T-cell (primary cell): Measurements from ENCODE around the gene VWA3B. TPM values are rescaled to one million over a fixed set of nuclear protein-coding genes. Genes with fewer than 3 reads are reported as not detected.
"Not testable (repeated sequence)": the region's sequence is repeated elsewhere in the genome, so short reads cannot be mapped to it uniquely, and the experiment has no call there.

Experiments used
- ATAC-seq, 4 experiments: fragments of 200-7000 bp in 3 of 4; fragments of 150-1000 bp in 1 of 4; cut with Tn5 transposase; replicated peaks in 1 of 4; 1 replicate in 3 of 4; 2 replicates in 1 of 4; pipeline ENCODE4 v1.10.0; 2021; ENCODE audit warnings: moderate library complexity in 3 of 4, mild to moderate bottlenecking in 2 of 4, moderate number of reproducible peaks in 1 of 4
- CTCF ChIA-PET, 2 donors: fragments of 300-600 bp; sonication (Branson Sonifier 250); formaldehyde crosslinking; loops; one replicate each; lab custom pipeline; 2022; ENCODE audit warnings: antibody characterized with exemption in 2 of 2; lab: Charles Lee
- POLR2A ChIA-PET, 2 donors: fragments of 300-600 bp; sonication (Branson Sonifier 250); formaldehyde crosslinking; loops; one replicate each; lab custom pipeline; 2022; ENCODE audit warnings: antibody characterized with exemption in 2 of 2; lab: Charles Lee
- DNase-seq, 35 experiments: peaks; one replicate each; pipeline versions ENCODE4 v3.0.0 to v3.0.0-alpha.2; 2013 to 2023
- H3K27ac ChIP-seq: one replicate; pipeline ENCODE4 v1.5.1; 2013; ENCODE audit warnings: low read length
- H3K27me3 ChIP-seq, 2 experiments: replicated peaks in 1 of 2; 1 replicate in 1 of 2; 2 replicates in 1 of 2; pipeline versions ENCODE4 v1.6.1 to v1.7.0; 2013; ENCODE audit warnings: low read length in 1 of 2, mixed read lengths in 1 of 2; ENCODE audit not compliant: control insufficient read depth in 2 of 2, insufficient read depth in 2 of 2; ENCODE audit errors: extremely low read depth in 1 of 2
- H3K36me3 ChIP-seq, 2 donors: 1 replicate in 1 of 2; 2 replicates in 1 of 2; pipeline versions ENCODE4 v1.6.1 to v1.7.0; 2013; ENCODE audit warnings: low read length in 1 of 2; ENCODE audit not compliant: control insufficient read depth in 2 of 2, insufficient read depth in 1 of 2; ENCODE audit errors: extremely low read depth in 1 of 2
- H3K4me1 ChIP-seq, 2 experiments: 1 replicate in 1 of 2; 2 replicates in 1 of 2; pipeline versions ENCODE4 v1.6.1 to v1.7.0; 2013; ENCODE audit warnings: low read length in 2 of 2, mixed read lengths in 1 of 2; ENCODE audit not compliant: insufficient read depth in 2 of 2, control insufficient read depth in 1 of 2; ENCODE audit errors: extremely low read depth in 1 of 2
- H3K4me3 ChIP-seq, 2 donors: 1 replicate in 1 of 2; 2 replicates in 1 of 2; pipeline versions ENCODE4 v1.5.1 to v1.7.0; 2013; ENCODE audit warnings: mild to moderate bottlenecking in 2 of 2, low read length in 1 of 2, moderate library complexity in 1 of 2; ENCODE audit not compliant: control insufficient read depth in 1 of 2; ENCODE audit errors: extremely low read depth in 1 of 2
- H3K9me3 ChIP-seq: 2 replicates; pipeline ENCODE4 v1.7.0; 2013
- H3K27ac Mint-ChIP-seq, 2 donors: one replicate each; pipeline ENCODE4 v1.8.0; 2020 to 2021; ENCODE audit warnings: mild to moderate bottlenecking in 2 of 2, mixed read lengths in 2 of 2
- H3K27me3 Mint-ChIP-seq, 2 donors: one replicate each; pipeline ENCODE4 v1.8.0; 2021 to 2022; ENCODE audit warnings: mixed read lengths in 2 of 2
- H3K36me3 Mint-ChIP-seq: one replicate; pipeline ENCODE4 v1.8.0; 2021; ENCODE audit warnings: mixed read lengths
- H3K4me1 Mint-ChIP-seq, 3 donors: one replicate each; pipeline ENCODE4 v1.8.0; 2020 to 2022; ENCODE audit warnings: mixed read lengths in 3 of 3, mild to moderate bottlenecking in 1 of 3
- H3K4me3 Mint-ChIP-seq, 3 donors: one replicate each; pipeline ENCODE4 v1.8.0; 2020 to 2022; ENCODE audit warnings: mild to moderate bottlenecking in 3 of 3, mixed read lengths in 3 of 3, moderate library complexity in 3 of 3
- H3K9me3 Mint-ChIP-seq, 3 donors: one replicate each; pipeline ENCODE4 v1.8.0; 2020 to 2022; ENCODE audit warnings: mixed read lengths in 3 of 3
- WGBS: methylation state at CpG from one replicate; pipeline ENCODE4 v1.1.5; 2013; ENCODE audit warnings: missing lambda C conversion rate; ENCODE audit not compliant: insufficient coverage; 5-methylcytosine and 5-hydroxymethylcytosine counted together
- total RNA-seq, 35 experiments: library from RNA in 6 of 35; stranded (reverse) in 6 of 35; fragments of 120-200 nt in 1 of 35; gene quantifications; one replicate each; pipeline versions ENCODE4 v1.2.1 to v1.2.4 and lab custom pipeline; 2013 to 2026

The VWA3B gene
- total RNA-seq, 5 donors from 2014 or later (not counting 1 experiment from before 2014, with no cell fraction given), result not detected

- Mint-ChIP-seq H3K9me3 (peaks cover 7 to 30% (median 17%) of the 10 kb centered on the region in 3 donors), H3K27me3 (peaks cover 26 to 34% of the 10 kb centered on the region in 2 donors), H3K4me1 (no peaks in the 10 kb centered on the region), H3K36me3 (no peaks in the 10 kb centered on the region), H3K4me3 (no peak overlapping the region), H3K27ac (no peak overlapping the region)
- no peaks in the 10 kb centered on the region for H3K4me1 ChIP-seq
- ATAC-seq (no peak), DNase-seq (no peak)
- ChIA-PET POLR2A (no interaction called here), CTCF (no interaction called here)
- H3K36me3 ChIP-seq, result no peaks in the 10 kb centered on the region
- H3K4me3 ChIP-seq, result no peak overlapping the region
- no peak overlapping the region for H3K27ac ChIP-seq
- H3K9me3 ChIP-seq, result peaks cover 14% of the 10 kb centered on the region
- H3K27me3 ChIP-seq, result peaks cover 0 to 6% of the 10 kb centered on the region in 2 experiments
Measured at GRCh38 chr2:98258906-98259305, 171.9 kb downstream of the VWA3B start.

DNA sequence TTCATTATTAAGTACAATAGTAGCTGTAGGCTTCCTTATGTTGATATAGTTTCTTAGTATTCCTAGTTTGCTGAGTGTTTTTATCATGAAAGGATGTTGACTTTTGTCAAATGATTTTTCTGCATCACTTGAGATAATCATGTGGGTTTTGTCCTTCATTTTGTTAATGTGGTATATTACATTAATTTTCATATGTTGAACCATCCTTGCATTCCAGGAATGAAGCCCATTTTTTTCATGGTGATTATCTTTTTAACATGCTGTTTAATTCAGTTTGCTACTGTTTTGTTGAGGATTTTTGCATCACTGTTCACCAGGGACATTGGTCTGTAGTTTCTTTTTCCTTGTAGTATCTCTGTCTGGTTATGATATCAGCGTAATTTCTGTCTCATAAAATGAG lies 176.4 kb downstream of the VWA3B start:
- Mint-ChIP-seq H3K4me1 (no peaks in the 10 kb centered on the region), H3K4me3 (no peak overlapping the region), H3K27me3 (peaks cover 17 to 23% of the 10 kb centered on the region in 2 donors), H3K27ac (no peak overlapping the region), H3K36me3 (no peaks in the 10 kb centered on the region), H3K9me3 (peaks cover 15 to 43% (median 26%) of the 10 kb centered on the region in 3 donors)
- ATAC-seq, result no peak
- Histone ChIP-seq H3K27ac (no peak overlapping the region), H3K36me3 (no peaks in the 10 kb centered on the region), H3K4me3 (no peak overlapping the region), H3K4me1 (no peaks in the 10 kb centered on the region), H3K27me3 (no peaks in the 10 kb centered on the region), H3K9me3 (peaks cover 14% of the 10 kb centered on the region)
- ChIA-PET CTCF (no interaction called here), POLR2A (no interaction called here)
- WGBS, result no CpG with 5 or more reads among the region's 1 CpG
- DNase-seq, result no peak

GRCh38 chr2:98268225-98268624 lies 181.3 kb downstream of the VWA3B start:
- H3K36me3 Mint-ChIP-seq, H3K4me3 ChIP-seq, H3K27ac ChIP-seq, H3K4me3 Mint-ChIP-seq, H3K9me3 ChIP-seq, H3K27ac Mint-ChIP-seq, ATAC-seq, POLR2A ChIA-PET, H3K36me3 ChIP-seq, DNase-seq, H3K4me1 ChIP-seq, H3K4me1 Mint-ChIP-seq, H3K27me3 ChIP-seq: not testable (repeated sequence)
- Mint-ChIP-seq H3K27me3 (peaks cover 8 to 18% of the 10 kb centered on the region in 2 donors), H3K9me3 (peaks cover 11 to 25% (median 16%) of the 10 kb centered on the region in 3 donors)
- CTCF ChIA-PET, result interaction anchor here (0.6 to 1.7 kb wide), 2 partner anchors 45 to 461 kb away, joined by 5 to 6 read pairs; no protein-coding TSS in a partner anchor

DNA sequence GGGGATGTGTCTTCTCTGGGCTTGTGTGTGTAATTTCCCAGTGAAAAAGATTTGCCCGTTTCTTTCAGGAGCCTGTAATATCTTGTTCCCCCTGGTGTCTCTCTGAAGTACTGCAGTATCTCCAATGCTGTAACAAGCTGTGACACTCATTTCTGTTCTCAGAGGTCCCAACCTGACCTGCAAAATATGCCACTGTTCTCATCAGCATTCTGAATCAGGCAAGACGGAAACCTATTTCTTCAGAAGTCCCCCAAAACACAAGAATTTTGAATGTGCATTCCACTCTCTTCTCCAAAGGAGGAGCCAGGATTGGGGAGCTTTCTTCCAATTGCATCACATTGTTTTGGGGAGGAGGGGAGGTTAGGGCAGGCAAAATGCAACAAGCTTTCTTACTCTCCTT lies 182.3 kb downstream of the VWA3B start:
- Mint-ChIP-seq H3K9me3 (peaks cover 4 to 15% (median 5%) of the 10 kb centered on the region in 3 donors), H3K27me3 (peaks cover 13 to 22% of the 10 kb centered on the region in 2 donors), H3K4me3 (no peak overlapping the region), H3K4me1 (no peaks in the 10 kb centered on the region), H3K36me3 (no peaks in the 10 kb centered on the region), H3K27ac (no peak overlapping the region)
- no peak overlapping the region for H3K4me3 ChIP-seq
- WGBS, result no CpG with 5 or more reads among the region's 2 CpGs
- no peaks in the 10 kb centered on the region for H3K4me1 ChIP-seq
- no peaks in the 10 kb centered on the region for H3K9me3 ChIP-seq
- ATAC-seq (no peak), DNase-seq (peak in 1 of 35 experiments; percentile 37)
- H3K27ac ChIP-seq, result no peak overlapping the region
- ChIA-PET CTCF (interaction anchor here in 1 of 2 donors (0.8 to 1.7 kb wide), 2 partner anchors 458 to 462 kb away, joined by 3 to 6 read pairs; no protein-coding TSS in a partner anchor), POLR2A (interaction anchor here in 1 of 2 donors (0.6 kb wide), 1 partner anchor 18 kb away, joined by 3 read pairs; no protein-coding TSS in a partner anchor)
- H3K36me3 ChIP-seq, result no peaks in the 10 kb centered on the region
- peaks cover 0 to 2% of the 10 kb centered on the region in 2 experiments for H3K27me3 ChIP-seq

DNA sequence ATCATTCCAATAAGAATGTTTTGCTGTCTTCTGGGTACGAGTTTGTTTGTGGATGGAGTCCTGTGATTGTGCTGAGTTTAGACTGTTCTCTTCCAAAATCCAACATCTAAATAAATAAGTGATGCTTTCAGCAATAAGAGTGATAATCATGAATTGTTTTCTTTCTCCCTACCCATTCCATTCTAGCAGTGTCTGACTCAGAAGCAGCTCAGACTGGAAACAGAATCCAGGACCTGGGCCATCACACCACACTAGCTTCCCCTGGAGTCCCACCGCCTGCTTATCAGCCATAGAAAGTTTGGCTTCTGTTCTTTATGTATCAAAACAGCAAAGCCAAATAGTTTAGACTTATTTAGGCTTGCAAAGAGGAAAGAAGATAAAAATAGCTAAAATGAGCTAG lies 182.9 kb downstream of the VWA3B start:
- Mint-ChIP-seq H3K27ac (no peak overlapping the region), H3K4me3 (no peak overlapping the region), H3K36me3 (no peaks in the 10 kb centered on the region), H3K4me1 (no peaks in the 10 kb centered on the region), H3K27me3 (peaks cover 15 to 24% of the 10 kb centered on the region in 2 donors), H3K9me3 (peaks cover 0 to 9% (median 0%) of the 10 kb centered on the region in 3 donors)
- ChIA-PET POLR2A (interaction anchor here in 1 of 2 donors (0.6 kb wide), 1 partner anchor 17 kb away, joined by 3 read pairs; no protein-coding TSS in a partner anchor), CTCF (interaction anchor here in 1 of 2 donors (0.8 kb wide), 1 partner anchor 459 kb away, joined by 3 read pairs; no protein-coding TSS in a partner anchor)
- Histone ChIP-seq H3K4me3 (no peak overlapping the region), H3K27ac (no peak overlapping the region), H3K36me3 (no peaks in the 10 kb centered on the region), H3K4me1 (no peaks in the 10 kb centered on the region), H3K27me3 (peaks cover 0 to 7% of the 10 kb centered on the region in 2 experiments), H3K9me3 (no peaks in the 10 kb centered on the region)
- no CpG with 5 or more reads among the region's 2 CpGs for WGBS
- DNase-seq, result no peak
- ATAC-seq, result no peak

- Mint-ChIP-seq H3K36me3 (no peaks in the 10 kb centered on the region), H3K27ac (no peak overlapping the region), H3K27me3 (peaks cover 31 to 41% of the 10 kb centered on the region in 2 donors), H3K4me1 (no peaks in the 10 kb centered on the region), H3K4me3 (no peak overlapping the region), H3K9me3 (no peaks in the 10 kb centered on the region)
- H3K9me3 ChIP-seq, result no peaks in the 10 kb centered on the region
- no peak overlapping the region for H3K27ac ChIP-seq
- H3K4me1 ChIP-seq, result no peaks in the 10 kb centered on the region
- H3K27me3 ChIP-seq, result peaks cover 0 to 18% of the 10 kb centered on the region in 2 experiments
- no peak for DNase-seq
- H3K36me3 ChIP-seq, result no peaks in the 10 kb centered on the region
- ChIA-PET POLR2A (interaction anchor here in 1 of 2 donors (0.6 kb wide), 1 partner anchor 754 kb away, joined by 6 read pairs; no protein-coding TSS in a partner anchor), CTCF (interaction anchor here in 1 of 2 donors (0.8 kb wide), 1 partner anchor 25 kb away, joined by 3 read pairs; no protein-coding TSS in a partner anchor)
- no peak overlapping the region for H3K4me3 ChIP-seq
- 85% methylated on average over 5 of the region's 9 CpGs for WGBS
- no peak for ATAC-seq
Measured at GRCh38 chr2:98277162-98277859, 190.3 kb downstream of the VWA3B start.
